Parathyroid adenoma (tissue), 2 donors: Measurements from ENCODE around the gene SIAE.
A peak's percentile ranks its signal among the peaks of the same experiment; 100 is the strongest.

Experiments
- H2AFZ ChIP-seq: fragments of 300-600 bp; sonication (generic); one replicate; pipeline ENCODE4 v1.7.0; 2017; ENCODE audit warnings: antibody characterized with exemption, mild to moderate bottlenecking
- H3K27ac ChIP-seq: fragments of 300-600 bp; sonication (generic); one replicate; pipeline ENCODE4 v1.7.0; 2017
- H3K27me3 ChIP-seq: fragments of 300-600 bp; sonication (generic); one replicate; pipeline ENCODE4 v1.7.0; 2017; ENCODE audit warnings: low read length; ENCODE audit not compliant: control insufficient read depth, insufficient read depth
- H3K36me3 ChIP-seq: fragments of 300-600 bp; sonication (generic); one replicate; pipeline ENCODE4 v1.7.0; 2017; ENCODE audit warnings: low read length; ENCODE audit not compliant: control insufficient read depth, insufficient read depth
- H3K4me1 ChIP-seq: fragments of 300-600 bp; sonication (generic); one replicate; pipeline ENCODE4 v1.7.0; 2017; ENCODE audit warnings: control low read depth
- H3K4me2 ChIP-seq: fragments of 300-600 bp; sonication (generic); one replicate; pipeline ENCODE4 v1.7.0; 2017; ENCODE audit warnings: low read length
- H3K4me3 ChIP-seq: fragments of 300-600 bp; sonication (generic); one replicate; pipeline ENCODE4 v1.7.0; 2017; ENCODE audit warnings: low read depth, low read length
- H3K79me2 ChIP-seq: fragments of 300-600 bp; sonication (generic); one replicate; pipeline ENCODE4 v1.7.0; 2017; ENCODE audit warnings: control low read depth
- H3K9ac ChIP-seq: fragments of 300-600 bp; sonication (generic); one replicate; pipeline ENCODE4 v1.7.0; 2017; ENCODE audit warnings: mild to moderate bottlenecking
- H3K9me3 ChIP-seq: fragments of 300-600 bp; sonication (generic); one replicate; pipeline ENCODE4 v1.7.0; 2017; ENCODE audit warnings: low read length; ENCODE audit not compliant: control insufficient read depth
- CTCF ChIP-seq: fragments of 300-600 bp; sonication (generic); IDR thresholded peaks from one replicate; pipeline ENCODE4 v1.7.0; 2017; ENCODE audit warnings: antibody characterized with exemption, mild to moderate bottlenecking
- donor health status: primary hyperparathyroidism.

Gene SIAE

GRCh38 chr11:124670732-124671131 is 2.8 kb downstream of the SIAE start:
- Histone ChIP-seq H3K27ac (no peak overlapping the region), H2AFZ (no peak overlapping the region), H3K27me3 (no peaks in the 10 kb centered on the region), H3K9me3 (no peaks in the 10 kb centered on the region), H3K4me1 (peaks cover 4% of the 10 kb centered on the region), H3K4me2 (no peak overlapping the region), H3K36me3 (no peaks in the 10 kb centered on the region), H3K4me3 (no peak overlapping the region), H3K9ac (no peak overlapping the region), H3K79me2 (peaks cover 4% of the 10 kb centered on the region)
- no peak for TF ChIP-seq CTCF

GRCh38 chr11:124669193-124669592 is 4.3 kb downstream of the SIAE start:
- Histone ChIP-seq H3K27ac (no peak overlapping the region), H3K36me3 (no peaks in the 10 kb centered on the region), H3K9ac (no peak overlapping the region), H3K27me3 (no peaks in the 10 kb centered on the region), H2AFZ (no peak overlapping the region), H3K4me1 (no peaks in the 10 kb centered on the region), H3K9me3 (no peaks in the 10 kb centered on the region), H3K4me3 (no peak overlapping the region), H3K4me2 (no peak overlapping the region), H3K79me2 (peaks cover 4% of the 10 kb centered on the region)
- peak; percentile 54 for TF ChIP-seq CTCF

GRCh38 chr11:124667601-124668000 is 5.9 kb downstream of the SIAE start:
- no peak overlapping the region for H3K4me3 ChIP-seq
- H3K79me2 ChIP-seq, result peaks cover 4% of the 10 kb centered on the region
- no peaks in the 10 kb centered on the region for H3K36me3 ChIP-seq
- no peak overlapping the region for H3K27ac ChIP-seq
- no peaks in the 10 kb centered on the region for H3K27me3 ChIP-seq
- no peak overlapping the region for H3K4me2 ChIP-seq
- TF ChIP-seq CTCF, result no peak
- H3K9me3 ChIP-seq, result no peaks in the 10 kb centered on the region
- no peak overlapping the region for H3K9ac ChIP-seq
- H3K4me1 ChIP-seq, result no peaks in the 10 kb centered on the region
- no peak overlapping the region for H2AFZ ChIP-seq

- TF ChIP-seq CTCF, result no peak
- Histone ChIP-seq H3K9ac (no peak overlapping the region), H3K4me2 (no peak overlapping the region), H3K27me3 (no peaks in the 10 kb centered on the region), H3K27ac (no peak overlapping the region), H3K79me2 (peaks cover 4% of the 10 kb centered on the region), H3K9me3 (no peaks in the 10 kb centered on the region), H3K36me3 (no peaks in the 10 kb centered on the region), H3K4me3 (no peak overlapping the region), H3K4me1 (no peaks in the 10 kb centered on the region), H2AFZ (no peak overlapping the region)
Observed at GRCh38 chr11:124663861-124664260, 9.7 kb downstream of the SIAE start.

- no peak for TF ChIP-seq CTCF
- H3K9me3 ChIP-seq, result no peaks in the 10 kb centered on the region
- no peaks in the 10 kb centered on the region for H3K36me3 ChIP-seq
- H3K9ac ChIP-seq, result no peak overlapping the region
- H3K4me1 ChIP-seq, result no peaks in the 10 kb centered on the region
- H3K79me2 ChIP-seq, result no peaks in the 10 kb centered on the region
- H2AFZ ChIP-seq, result no peak overlapping the region
- no peaks in the 10 kb centered on the region for H3K27me3 ChIP-seq
- H3K4me3 ChIP-seq, result no peak overlapping the region
- no peak overlapping the region for H3K4me2 ChIP-seq
- H3K27ac ChIP-seq, result no peak overlapping the region
Observed at GRCh38 chr11:124662106-124662505, 11.4 kb downstream of the SIAE start.
